BJ (cell line): ENCODE measurements around the gene HBM. TPM values are rescaled to one million over a fixed set of nuclear protein-coding genes. Genes with fewer than 3 reads are reported as not detected.
"Not testable (repeated sequence)": the region's sequence is repeated elsewhere in the genome, so short reads cannot be mapped to it uniquely, and the experiment has no call there.

ENCODE experiments used
- CTCF ChIA-PET: fragments of 350-600 bp; formaldehyde crosslinking; extraction: SDS; loops from one replicate; lab custom pipeline; 2021; ENCODE audit warnings: antibody characterized with exemption, inconsistent platforms; lab: Yijun Ruan, JAX
- POLR2A ChIA-PET: fragments of 300-600 bp; sonication (Branson Sonifier 250); formaldehyde crosslinking; extraction: SDS; loops from one replicate; lab custom pipeline; 2021; ENCODE audit warnings: antibody characterized with exemption; lab: Charles Lee
- DNase-seq: peaks from one replicate; pipeline ENCODE4 v3.0.0-alpha.2; 2011; ENCODE audit warnings: low read depth
- H3K27me3 ChIP-seq: 2 replicates; pipeline ENCODE4 v1.6.0; 2011; ENCODE audit warnings: low read length; ENCODE audit not compliant: control insufficient read depth, insufficient read depth
- H3K36me3 ChIP-seq: 2 replicates; pipeline ENCODE4 v1.5.1; 2011; ENCODE audit warnings: low read length; ENCODE audit not compliant: control insufficient read depth, insufficient read depth
- H3K4me3 ChIP-seq: 2 replicates; pipeline ENCODE4 v1.5.1; 2011; ENCODE audit warnings: low read depth, mild to moderate bottlenecking, control low read depth, low read length
- CTCF ChIP-seq: IDR thresholded peaks from 2 replicates; pipeline ENCODE4 v1.5.1; 2011; ENCODE audit warnings: low read depth, mild to moderate bottlenecking, control low read depth, inconsistent platforms, low read length, moderate library complexity; ENCODE audit not compliant: insufficient read depth
- polyA plus RNA-seq: library from polyadenylated mRNA; depleted of rRNA; stranded (reverse); fragments of >200 nt; gene quantifications from 2 replicates; pipeline ENCODE4 v1.2.3, GENCODE V29; 2011

HBM gene
- polyA plus RNA-seq, 1 experiment = not detected

DNA sequence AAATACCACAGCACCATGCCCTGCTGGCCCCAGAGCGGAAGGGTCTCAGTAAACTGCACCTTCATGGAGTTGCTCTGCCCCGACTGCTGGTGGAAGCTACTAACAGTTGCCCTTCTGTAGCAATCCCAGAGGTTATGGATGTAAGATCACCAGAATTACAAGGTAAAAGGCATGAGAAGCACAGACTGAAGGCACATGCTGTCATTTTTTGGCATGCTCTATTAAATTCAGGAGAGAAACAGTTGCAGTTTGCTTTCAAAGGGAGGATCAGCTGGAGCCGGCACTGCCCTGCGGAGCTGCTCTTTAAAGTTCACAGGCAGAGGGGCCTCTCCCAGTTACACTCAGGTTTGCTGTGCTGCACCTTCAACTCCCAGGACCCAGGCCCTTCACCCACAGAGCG is 46.5 kb upstream of the HBM start:
- H3K27me3 ChIP-seq = no peaks in the 10 kb centered on the region
- H3K36me3 ChIP-seq = peaks cover 2% of the 10 kb centered on the region
- H3K4me3 ChIP-seq = no peak overlapping the region
- CTCF ChIA-PET = interaction anchor here (1.1 to 4.3 kb wide), 3 partner anchors 13 to 61 kb away, joined by 4 to 45 read pairs (median 6); partner anchors contain the start of gene HBQ1
- POLR2A ChIA-PET = no interaction called here
- no peak for DNase-seq
- TF ChIP-seq CTCF = no peak

- peaks cover 2% of the 10 kb centered on the region for H3K36me3 ChIP-seq
- no peak overlapping the region for H3K4me3 ChIP-seq
- no peak for DNase-seq
- H3K27me3 ChIP-seq = no peaks in the 10 kb centered on the region
- ChIA-PET POLR2A (no interaction called here), CTCF (interaction anchor here (0.8 to 4.3 kb wide), 3 partner anchors 14 to 61 kb away, joined by 5 to 45 read pairs (median 6); partner anchors contain the start of gene HBQ1)
- no peak for TF ChIP-seq CTCF
These were observed 45.8 kb upstream of the HBM start for GRCh38 chr16:119835-120491.

DNA sequence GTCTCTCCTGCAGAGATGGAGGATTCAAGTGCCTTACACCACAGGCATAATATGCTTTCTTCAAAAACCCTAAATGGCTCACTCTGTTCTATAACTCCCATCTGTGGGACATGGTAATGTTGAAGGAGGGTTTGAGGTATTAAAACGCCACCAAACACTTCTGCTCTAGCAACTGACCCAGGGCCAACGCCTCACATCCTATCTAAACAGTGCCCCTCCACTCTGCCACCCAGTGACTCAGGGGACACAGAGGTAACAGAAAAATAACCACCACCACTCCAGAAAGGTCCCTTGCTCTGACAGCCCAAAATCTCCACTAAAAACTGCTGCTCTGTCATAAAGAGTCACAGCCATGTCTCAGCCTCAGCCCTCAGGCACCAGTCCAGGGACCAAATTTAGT is 45.0 kb upstream of the HBM start:
- ChIA-PET CTCF (no interaction called here), POLR2A (no interaction called here)
- Histone ChIP-seq H3K4me3 (no peak overlapping the region), H3K27me3 (no peaks in the 10 kb centered on the region), H3K36me3 (peaks cover 2% of the 10 kb centered on the region)
- DNase-seq = no peak
- no peak for TF ChIP-seq CTCF

DNA sequence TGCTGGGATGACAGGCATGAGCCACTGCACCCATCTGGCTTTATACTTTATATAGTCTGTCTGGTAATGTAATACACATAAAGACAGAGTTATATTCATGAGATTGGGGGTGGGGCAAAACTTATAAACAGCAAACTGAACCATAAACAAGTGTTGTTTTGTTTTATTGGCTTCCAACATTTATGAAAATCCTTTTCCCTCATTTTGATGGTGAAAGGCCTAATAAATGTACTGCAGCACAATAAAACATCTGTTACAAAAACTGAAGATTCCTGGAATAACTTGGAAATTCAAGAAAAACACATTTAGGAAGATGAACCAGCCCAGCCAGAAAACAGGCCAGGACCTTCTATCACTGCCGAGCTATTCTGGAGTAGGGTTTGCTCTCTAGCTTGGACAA is 43.4 kb upstream of the HBM start:
- no peak for TF ChIP-seq CTCF
- Histone ChIP-seq H3K27me3 (no peaks in the 10 kb centered on the region), H3K4me3 (no peak overlapping the region), H3K36me3 (peaks cover 2% of the 10 kb centered on the region)
- DNase-seq = no peak
- CTCF ChIA-PET = interaction anchor here (0.6 to 0.8 kb wide), 2 partner anchors 16 to 58 kb away, joined by 3 to 6 read pairs; partner anchors contain the start of gene HBQ1
- POLR2A ChIA-PET = no interaction called here

DNA sequence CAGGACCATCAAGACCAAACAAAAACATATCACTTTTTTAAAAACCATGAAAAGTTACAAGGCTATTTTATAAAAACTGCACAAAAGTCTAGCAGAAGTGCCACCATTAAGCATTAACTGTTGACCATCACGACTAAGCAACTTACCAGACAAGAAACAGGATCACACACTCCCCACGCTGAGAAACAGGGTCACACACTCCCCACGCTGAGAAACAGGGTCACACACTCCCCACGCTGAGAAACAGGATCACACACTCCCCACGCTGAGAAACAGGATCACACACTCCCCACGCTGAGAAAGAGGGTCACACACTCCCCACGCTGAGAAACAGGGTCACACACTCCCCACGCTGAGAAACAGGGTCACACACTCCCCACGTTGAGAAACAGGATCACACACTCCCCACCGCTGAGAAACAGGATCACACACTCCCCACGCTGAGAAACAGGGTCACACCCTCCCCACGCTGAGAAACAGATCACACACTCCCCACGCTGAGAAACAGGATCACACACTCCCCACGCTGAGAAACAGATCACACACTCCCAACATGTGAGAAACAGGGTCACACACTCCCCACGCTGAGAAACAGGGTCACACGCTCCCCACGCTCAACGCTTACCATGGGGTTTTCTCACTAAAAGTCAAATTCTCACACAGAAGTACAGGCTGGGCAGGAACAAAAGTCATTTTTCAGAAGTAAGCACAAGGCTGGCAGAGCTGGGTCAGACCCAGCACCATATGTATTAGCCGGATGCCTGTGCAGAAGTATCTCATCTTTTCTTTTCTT is 42.0 kb upstream of the HBM start:
- H3K36me3 ChIP-seq, DNase-seq, H3K27me3 ChIP-seq, POLR2A ChIA-PET, H3K4me3 ChIP-seq: not testable (repeated sequence)
- CTCF ChIA-PET = interaction anchor here (1.0 to 1.5 kb wide), 2 partner anchors 27 to 58 kb away, joined by 3 to 7 read pairs; no protein-coding TSS in a partner anchor
